ENCODE data around the gene STEAP3. TPM values are rescaled to one million over a fixed set of nuclear protein-coding genes. Genes with fewer than 3 reads are reported as not detected.

Gene STEAP3
- total and polyA plus RNA-seq, 4 experiments from 2014 or later = 0.32 TPM; not detected in 3

GRCh38 chr2:119190321-119191111, 33.1 kb upstream of the STEAP3 start:
- H3K36me3 Mint-ChIP-seq = no peaks in the 10 kb centered on the region
- intact Hi-C loops (cut with micrococcal nuclease) = no loop called here
- no peaks in the 10 kb centered on the region for H3K9me3 ChIP-seq (ENCODE audit: control insufficient read depth in 1 of 2, low read length in 2 of 2)
- peaks cover 0 to 2% (median 0%) of the 10 kb centered on the region in 8 donors for H3K9me3 Mint-ChIP-seq
- H3K27ac Mint-ChIP-seq = peak overlapping the region in 1 of 7 donors; percentile 4
- H3K4me3 Mint-ChIP-seq = no peak overlapping the region
- POLR2A ChIA-PET (ENCODE audit: partially characterized antibody) = no interaction called here
- H3K4me1 Mint-ChIP-seq = no peaks in the 10 kb centered on the region
- H3K27me3 Mint-ChIP-seq = peaks cover 14 to 16% of the 10 kb centered on the region in 2 donors
- no peak overlapping the region for H3K4me3 ChIP-seq (ENCODE audit: low read length in 2 of 2)
- CTCF ChIA-PET (ENCODE audit: partially characterized antibody) = no interaction called here
- no peaks in the 10 kb centered on the region for H3K4me1 ChIP-seq (ENCODE audit: insufficient read depth, low read length)
- no peak for DNase-seq
- H3K27ac ChIP-seq (ENCODE audit: low read depth, low read length) = no peak overlapping the region
- H3K36me3 ChIP-seq (ENCODE audit: insufficient read depth, low read length) = no peaks in the 10 kb centered on the region
- H3K27me3 ChIP-seq (ENCODE audit: insufficient read depth, low read length) = no peaks in the 10 kb centered on the region

GRCh38 chr2:119192893-119193292, 30.7 kb upstream of the STEAP3 start:
- peaks cover 13 to 17% of the 10 kb centered on the region in 2 donors for H3K27me3 Mint-ChIP-seq
- H3K36me3 Mint-ChIP-seq = no peaks in the 10 kb centered on the region
- intact Hi-C loops (cut with micrococcal nuclease) = no loop called here
- POLR2A ChIA-PET (ENCODE audit: partially characterized antibody) = no interaction called here
- H3K4me1 Mint-ChIP-seq = no peaks in the 10 kb centered on the region
- no peaks in the 10 kb centered on the region for H3K36me3 ChIP-seq (ENCODE audit: insufficient read depth, low read length)
- no peaks in the 10 kb centered on the region for H3K9me3 ChIP-seq (ENCODE audit: control insufficient read depth in 1 of 2, low read length in 2 of 2)
- H3K4me3 ChIP-seq (ENCODE audit: low read length in 2 of 2) = no peak overlapping the region
- H3K27me3 ChIP-seq (ENCODE audit: insufficient read depth, low read length) = no peaks in the 10 kb centered on the region
- no peaks in the 10 kb centered on the region for H3K4me1 ChIP-seq (ENCODE audit: insufficient read depth, low read length)
- H3K9me3 Mint-ChIP-seq = peaks cover 0 to 2% (median 0%) of the 10 kb centered on the region in 8 donors
- no peak overlapping the region for H3K4me3 Mint-ChIP-seq
- CTCF ChIA-PET (ENCODE audit: partially characterized antibody) = no interaction called here
- no peak for DNase-seq
- no peak overlapping the region for H3K27ac Mint-ChIP-seq
- no peak overlapping the region for H3K27ac ChIP-seq (ENCODE audit: low read depth, low read length)

GRCh38 chr2:119195001-119195400, 28.6 kb upstream of the STEAP3 start:
- Histone ChIP-seq H3K4me1 (ENCODE audit: insufficient read depth, low read length) (no peaks in the 10 kb centered on the region), H3K9me3 (ENCODE audit: control insufficient read depth in 1 of 2, low read length in 2 of 2) (no peaks in the 10 kb centered on the region), H3K4me3 (ENCODE audit: low read length in 2 of 2) (no peak overlapping the region), H3K27ac (ENCODE audit: low read depth, low read length) (no peak overlapping the region), H3K36me3 (ENCODE audit: insufficient read depth, low read length) (no peaks in the 10 kb centered on the region), H3K27me3 (ENCODE audit: insufficient read depth, low read length) (no peaks in the 10 kb centered on the region)
- H3K27me3 Mint-ChIP-seq = peaks cover 15% of the 10 kb centered on the region in 2 donors
- POLR2A ChIA-PET (ENCODE audit: partially characterized antibody) = no interaction called here
- no peak for DNase-seq
- H3K9me3 Mint-ChIP-seq = peaks cover 0 to 2% (median 0%) of the 10 kb centered on the region in 8 donors
- no peaks in the 10 kb centered on the region for H3K4me1 Mint-ChIP-seq
- no peak overlapping the region for H3K4me3 Mint-ChIP-seq
- H3K36me3 Mint-ChIP-seq = no peaks in the 10 kb centered on the region
- intact Hi-C loops (cut with micrococcal nuclease) = no loop called here
- CTCF ChIA-PET (ENCODE audit: partially characterized antibody) = no interaction called here
- no peak overlapping the region for H3K27ac Mint-ChIP-seq

- Mint-ChIP-seq H3K4me3 (no peak overlapping the region), H3K27ac (no peak overlapping the region), H3K27me3 (peaks cover 10 to 12% of the 10 kb centered on the region in 2 donors), H3K9me3 (peaks cover 0 to 2% (median 0%) of the 10 kb centered on the region in 8 donors), H3K36me3 (no peaks in the 10 kb centered on the region), H3K4me1 (no peaks in the 10 kb centered on the region)
- intact Hi-C loops (cut with micrococcal nuclease) = no loop called here
- Histone ChIP-seq H3K27me3 (ENCODE audit: insufficient read depth, low read length) (no peaks in the 10 kb centered on the region), H3K36me3 (ENCODE audit: insufficient read depth, low read length) (no peaks in the 10 kb centered on the region), H3K9me3 (ENCODE audit: control insufficient read depth in 1 of 2, low read length in 2 of 2) (no peaks in the 10 kb centered on the region), H3K27ac (ENCODE audit: low read depth, low read length) (no peak overlapping the region), H3K4me1 (ENCODE audit: insufficient read depth, low read length) (no peaks in the 10 kb centered on the region), H3K4me3 (ENCODE audit: low read length in 2 of 2) (no peak overlapping the region)
- CTCF ChIA-PET (ENCODE audit: partially characterized antibody) = no interaction called here
- POLR2A ChIA-PET (ENCODE audit: partially characterized antibody) = no interaction called here
- no peak for DNase-seq
Observed at GRCh38 chr2:119195887-119196286, 27.7 kb upstream of the STEAP3 start.

GRCh38 chr2:119196301-119197125, 27.1 kb upstream of the STEAP3 start:
- peak overlapping the region in 1 of 7 donors; percentile 57 for H3K27ac Mint-ChIP-seq

GRCh38 chr2:119197126-119197405, 26.6 kb upstream of the STEAP3 start:
- H3K9me3 Mint-ChIP-seq = peaks cover 0 to 2% (median 0%) of the 10 kb centered on the region in 8 donors
- H3K9me3 ChIP-seq (ENCODE audit: control insufficient read depth in 1 of 2, low read length in 2 of 2) = no peaks in the 10 kb centered on the region
- H3K4me3 Mint-ChIP-seq = no peak overlapping the region
- no peaks in the 10 kb centered on the region for H3K36me3 ChIP-seq (ENCODE audit: insufficient read depth, low read length)
- H3K4me1 Mint-ChIP-seq = no peaks in the 10 kb centered on the region
- POLR2A ChIA-PET (ENCODE audit: partially characterized antibody) = no interaction called here
- no peaks in the 10 kb centered on the region for H3K36me3 Mint-ChIP-seq
- H3K27me3 Mint-ChIP-seq = peaks cover 9 to 12% of the 10 kb centered on the region in 2 donors
- H3K27me3 ChIP-seq (ENCODE audit: insufficient read depth, low read length) = no peaks in the 10 kb centered on the region
- no peaks in the 10 kb centered on the region for H3K4me1 ChIP-seq (ENCODE audit: insufficient read depth, low read length)
- intact Hi-C loops (cut with micrococcal nuclease) = no loop called here
- H3K4me3 ChIP-seq (ENCODE audit: low read length in 2 of 2) = no peak overlapping the region
- DNase-seq = no peak
- CTCF ChIA-PET (ENCODE audit: partially characterized antibody) = no interaction called here
- H3K27ac ChIP-seq (ENCODE audit: low read depth, low read length) = no peak overlapping the region
- H3K27ac Mint-ChIP-seq = no peak overlapping the region

More at GRCh38 chr2:119196301-119197125, 27.1 kb upstream of the STEAP3 start:
- Mint-ChIP-seq H3K9me3 (peaks cover 0 to 2% (median 0%) of the 10 kb centered on the region in 8 donors), H3K27me3 (peaks cover 10 to 12% of the 10 kb centered on the region in 2 donors), H3K4me3 (no peak overlapping the region), H3K36me3 (no peaks in the 10 kb centered on the region), H3K4me1 (no peaks in the 10 kb centered on the region)
- no peaks in the 10 kb centered on the region for H3K9me3 ChIP-seq (ENCODE audit: control insufficient read depth in 1 of 2, low read length in 2 of 2)
- CTCF ChIA-PET (ENCODE audit: partially characterized antibody) = no interaction called here
- POLR2A ChIA-PET (ENCODE audit: partially characterized antibody) = no interaction called here
- H3K27ac ChIP-seq (ENCODE audit: low read depth, low read length) = no peak overlapping the region
- no peaks in the 10 kb centered on the region for H3K4me1 ChIP-seq (ENCODE audit: insufficient read depth, low read length)
- no peak for DNase-seq
- intact Hi-C loops (cut with micrococcal nuclease) = no loop called here
- H3K4me3 ChIP-seq (ENCODE audit: low read length in 2 of 2) = no peak overlapping the region
- H3K27me3 ChIP-seq (ENCODE audit: insufficient read depth, low read length) = no peaks in the 10 kb centered on the region
- H3K36me3 ChIP-seq (ENCODE audit: insufficient read depth, low read length) = no peaks in the 10 kb centered on the region

- Mint-ChIP-seq H3K4me1 (no peaks in the 10 kb centered on the region), H3K27me3 (peaks cover 8 to 12% of the 10 kb centered on the region in 2 donors), H3K4me3 (no peak overlapping the region), H3K9me3 (peaks cover 0 to 2% (median 0%) of the 10 kb centered on the region in 8 donors), H3K27ac (no peak overlapping the region), H3K36me3 (no peaks in the 10 kb centered on the region)
- H3K36me3 ChIP-seq (ENCODE audit: insufficient read depth, low read length) = no peaks in the 10 kb centered on the region
- no peaks in the 10 kb centered on the region for H3K27me3 ChIP-seq (ENCODE audit: insufficient read depth, low read length)
- ChIA-PET CTCF (ENCODE audit: partially characterized antibody) (no interaction called here), POLR2A (ENCODE audit: partially characterized antibody) (no interaction called here)
- DNase-seq = no peak
- intact Hi-C loops (cut with micrococcal nuclease) = no loop called here
- no peak overlapping the region for H3K27ac ChIP-seq (ENCODE audit: low read depth, low read length)
- H3K4me3 ChIP-seq (ENCODE audit: low read length in 2 of 2) = no peak overlapping the region
- no peaks in the 10 kb centered on the region for H3K9me3 ChIP-seq (ENCODE audit: control insufficient read depth in 1 of 2, low read length in 2 of 2)
- H3K4me1 ChIP-seq (ENCODE audit: insufficient read depth, low read length) = no peaks in the 10 kb centered on the region
Observed at GRCh38 chr2:119197529-119198239, 25.9 kb upstream of the STEAP3 start.
